HUES6 (cell line): Measurements from ENCODE around the gene VPS37C.

ENCODE experiments used
- H3K27ac ChIP-seq: 2 replicates; pipeline ENCODE4 v1.7.0; 2013; ENCODE audit warnings: low read depth, mild to moderate bottlenecking, low read length, inconsistent platforms
- H3K27me3 ChIP-seq: 2 replicates; pipeline ENCODE4 v1.6.1; 2013; ENCODE audit warnings: low read length; ENCODE audit not compliant: control insufficient read depth, insufficient read depth
- H3K36me3 ChIP-seq: 2 replicates; pipeline ENCODE4 v1.6.1; 2013; ENCODE audit warnings: low read length; ENCODE audit not compliant: control insufficient read depth, insufficient read depth
- H3K4me1 ChIP-seq: 2 replicates; pipeline ENCODE4 v1.6.1; 2013; ENCODE audit warnings: low read length; ENCODE audit not compliant: control insufficient read depth, insufficient read depth
- H3K4me3 ChIP-seq: 2 replicates; pipeline ENCODE4 v1.5.1; 2013; ENCODE audit warnings: low read depth, low read length
- H3K9ac ChIP-seq: one replicate; pipeline ENCODE4 v1.6.1; 2013; ENCODE audit warnings: mild to moderate bottlenecking, low read length
- H3K9me3 ChIP-seq: 2 replicates; pipeline ENCODE4 v1.6.1; 2013; ENCODE audit warnings: low read depth, low read length; ENCODE audit not compliant: control insufficient read depth, insufficient read depth

VPS37C gene

GRCh38 chr11:61152816-61153592 lies 8.2 kb downstream of the VPS37C start:
- Histone ChIP-seq H3K27ac (no peak overlapping the region), H3K9ac (no peak overlapping the region), H3K4me3 (no peak overlapping the region)

GRCh38 chr11:61151545-61152252 lies 9.5 kb downstream of the VPS37C start:
- Histone ChIP-seq H3K4me1 (peaks cover 38% of the 10 kb centered on the region), H3K4me3 (no peak overlapping the region), H3K9me3 (peaks cover 7% of the 10 kb centered on the region; the same call in 1 of the 2 replicates), H3K36me3 (no peaks in the 10 kb centered on the region), H3K27me3 (no peaks in the 10 kb centered on the region), H3K9ac (no peak overlapping the region), H3K27ac (no peak overlapping the region)

More at GRCh38 chr11:61152816-61153592, 8.2 kb downstream of the VPS37C start:
- H3K27me3 ChIP-seq = no peaks in the 10 kb centered on the region
- peaks cover 38% of the 10 kb centered on the region for H3K4me1 ChIP-seq
- peaks cover 9% of the 10 kb centered on the region; the same call in 1 of the 2 replicates for H3K36me3 ChIP-seq
- H3K9me3 ChIP-seq = peaks cover 7% of the 10 kb centered on the region; the same call in 1 of the 2 replicates

GRCh38 chr11:61150706-61151544 lies 10.3 kb downstream of the VPS37C start:
- H3K27ac ChIP-seq = no peak overlapping the region
- H3K9ac ChIP-seq = peak overlapping the region; percentile 51
- peaks cover 38% of the 10 kb centered on the region for H3K4me1 ChIP-seq
- no peaks in the 10 kb centered on the region for H3K36me3 ChIP-seq
- no peak overlapping the region for H3K4me3 ChIP-seq
- H3K27me3 ChIP-seq = no peaks in the 10 kb centered on the region
- peaks cover 7% of the 10 kb centered on the region; the same call in 1 of the 2 replicates for H3K9me3 ChIP-seq

- Histone ChIP-seq H3K27ac (peak overlapping the region; percentile 4; the same call in 1 of the 2 replicates), H3K4me3 (no peak overlapping the region), H3K4me1 (peaks cover 38% of the 10 kb centered on the region)
These were observed 11.3 kb downstream of the VPS37C start for GRCh38 chr11:61149624-61150615.

GRCh38 chr11:61147791-61148620 lies 13.2 kb downstream of the VPS37C start:
- H3K4me3 ChIP-seq = no peak overlapping the region
- H3K27me3 ChIP-seq = no peaks in the 10 kb centered on the region
- peaks cover 30% of the 10 kb centered on the region for H3K4me1 ChIP-seq
- H3K27ac ChIP-seq = no peak overlapping the region
- H3K9ac ChIP-seq = no peak overlapping the region
- H3K36me3 ChIP-seq = no peaks in the 10 kb centered on the region
- no peaks in the 10 kb centered on the region for H3K9me3 ChIP-seq

More at GRCh38 chr11:61149624-61150615, 11.3 kb downstream of the VPS37C start:
- no peak overlapping the region for H3K9ac ChIP-seq
- H3K9me3 ChIP-seq = no peaks in the 10 kb centered on the region; the same call in 1 of the 2 replicates
- no peaks in the 10 kb centered on the region for H3K27me3 ChIP-seq
- no peaks in the 10 kb centered on the region for H3K36me3 ChIP-seq

- H3K4me3 ChIP-seq = no peak overlapping the region
- peaks cover 28% of the 10 kb centered on the region for H3K4me1 ChIP-seq
- no peaks in the 10 kb centered on the region for H3K36me3 ChIP-seq
- no peaks in the 10 kb centered on the region for H3K9me3 ChIP-seq
- no peaks in the 10 kb centered on the region for H3K27me3 ChIP-seq
- H3K9ac ChIP-seq = no peak overlapping the region
- H3K27ac ChIP-seq = no peak overlapping the region
These were observed 14.0 kb downstream of the VPS37C start for GRCh38 chr11:61147271-61147670.

GRCh38 chr11:61146416-61146815 lies 14.8 kb downstream of the VPS37C start:
- H3K9ac ChIP-seq = no peak overlapping the region
- H3K4me1 ChIP-seq = peaks cover 22% of the 10 kb centered on the region
- H3K36me3 ChIP-seq = no peaks in the 10 kb centered on the region
- no peak overlapping the region for H3K4me3 ChIP-seq
- no peaks in the 10 kb centered on the region for H3K9me3 ChIP-seq
- no peaks in the 10 kb centered on the region for H3K27me3 ChIP-seq
- no peak overlapping the region for H3K27ac ChIP-seq

- Histone ChIP-seq H3K4me3 (no peak overlapping the region), H3K4me1 (peaks cover 12% of the 10 kb centered on the region), H3K27me3 (no peaks in the 10 kb centered on the region), H3K9ac (no peak overlapping the region), H3K36me3 (no peaks in the 10 kb centered on the region), H3K9me3 (no peaks in the 10 kb centered on the region), H3K27ac (no peak overlapping the region)
These were observed 15.8 kb downstream of the VPS37C start for GRCh38 chr11:61145228-61146005.

- no peak overlapping the region for H3K4me3 ChIP-seq
- H3K27ac ChIP-seq = no peak overlapping the region
- peaks cover 4% of the 10 kb centered on the region for H3K4me1 ChIP-seq
- H3K27me3 ChIP-seq = no peaks in the 10 kb centered on the region
- H3K9me3 ChIP-seq = no peaks in the 10 kb centered on the region
- H3K36me3 ChIP-seq = no peaks in the 10 kb centered on the region
- no peak overlapping the region for H3K9ac ChIP-seq
These were observed 16.6 kb downstream of the VPS37C start for GRCh38 chr11:61144511-61145179.
